Lower leg skin (tissue), 3 donors: ENCODE results near the gene IFNK.

ENCODE experiments used
- POLR2A ChIP-seq, 2 donors: fragments of 450-650 bp; IDR thresholded peaks; one replicate each; pipeline ENCODE4 v1.6.1; 2016 to 2017; ENCODE audit warnings: antibody characterized with exemption in 2 of 2, mild to moderate bottlenecking in 1 of 2, moderate library complexity in 1 of 2
- TF ChIP-seq, protein P1 (sequence below), 3 donors: fragments of 450-650 bp; IDR thresholded peaks; one replicate each; pipeline ENCODE4 v1.5.1; 2016; ENCODE audit warnings: antibody characterized with exemption in 3 of 3, mild to moderate bottlenecking in 3 of 3, moderate library complexity in 2 of 3

DNA sequence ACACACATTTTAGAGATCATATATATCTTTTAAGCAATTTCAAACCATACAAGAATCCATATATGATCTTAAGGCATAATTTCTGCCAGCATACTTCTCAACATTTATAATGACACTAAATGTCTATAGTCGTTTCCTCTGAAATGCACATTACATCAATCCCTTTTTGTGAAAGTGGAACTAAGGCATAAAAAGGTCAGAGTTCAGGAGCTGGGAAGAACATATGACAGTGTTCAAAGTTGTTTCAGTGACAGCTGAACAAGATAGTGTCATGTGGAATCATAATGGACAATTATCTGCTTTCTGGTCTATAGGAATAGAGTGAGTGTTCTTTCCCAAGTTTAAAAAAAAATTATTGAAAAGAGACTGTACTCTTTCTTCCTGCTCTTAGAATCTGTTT is 8.0 kb downstream of the IFNK start:
- no peak for TF ChIP-seq POLR2A (IDR thresholded peaks at IDR 0.05)
- TF ChIP-seq, protein P1, sequence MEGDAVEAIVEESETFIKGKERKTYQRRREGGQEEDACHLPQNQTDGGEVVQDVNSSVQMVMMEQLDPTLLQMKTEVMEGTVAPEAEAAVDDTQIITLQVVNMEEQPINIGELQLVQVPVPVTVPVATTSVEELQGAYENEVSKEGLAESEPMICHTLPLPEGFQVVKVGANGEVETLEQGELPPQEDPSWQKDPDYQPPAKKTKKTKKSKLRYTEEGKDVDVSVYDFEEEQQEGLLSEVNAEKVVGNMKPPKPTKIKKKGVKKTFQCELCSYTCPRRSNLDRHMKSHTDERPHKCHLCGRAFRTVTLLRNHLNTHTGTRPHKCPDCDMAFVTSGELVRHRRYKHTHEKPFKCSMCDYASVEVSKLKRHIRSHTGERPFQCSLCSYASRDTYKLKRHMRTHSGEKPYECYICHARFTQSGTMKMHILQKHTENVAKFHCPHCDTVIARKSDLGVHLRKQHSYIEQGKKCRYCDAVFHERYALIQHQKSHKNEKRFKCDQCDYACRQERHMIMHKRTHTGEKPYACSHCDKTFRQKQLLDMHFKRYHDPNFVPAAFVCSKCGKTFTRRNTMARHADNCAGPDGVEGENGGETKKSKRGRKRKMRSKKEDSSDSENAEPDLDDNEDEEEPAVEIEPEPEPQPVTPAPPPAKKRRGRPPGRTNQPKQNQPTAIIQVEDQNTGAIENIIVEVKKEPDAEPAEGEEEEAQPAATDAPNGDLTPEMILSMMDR (IDR thresholded peaks at IDR 0.05): no peak
